Measurements from ENCODE around the gene RBM22.

Gene RBM22

DNA sequence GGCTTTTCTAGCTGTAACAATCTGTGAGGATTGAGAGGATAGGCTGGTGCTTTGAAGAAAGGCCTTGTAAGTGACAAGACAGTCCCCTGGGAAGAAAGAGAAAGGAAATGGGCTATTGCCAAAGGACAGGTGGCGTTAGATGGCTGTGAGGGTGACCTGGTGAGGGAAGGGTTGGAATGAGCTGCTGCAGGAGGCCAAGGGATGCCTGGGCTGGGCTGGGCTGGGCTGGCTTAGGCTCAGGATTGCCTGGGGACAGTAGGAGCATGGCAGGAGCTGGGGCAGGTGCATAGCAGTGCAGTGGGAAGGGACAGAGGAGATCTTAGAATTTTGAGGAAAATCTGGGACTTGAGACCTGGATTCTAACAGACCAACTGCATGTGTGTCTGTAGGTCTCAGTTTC lies 49.5 kb downstream of the RBM22 start:
- ChIA-PET CTCF (interaction anchor here (0.9 to 14.0 kb wide), 2 partner anchors 57 to 90 kb away, joined by 3 to 149 read pairs; no protein-coding TSS in a partner anchor), POLR2A (no interaction called here)
- no peak for DNase-seq (ENCODE audit: extremely low spot score)
- TF ChIP-seq, protein P1, sequence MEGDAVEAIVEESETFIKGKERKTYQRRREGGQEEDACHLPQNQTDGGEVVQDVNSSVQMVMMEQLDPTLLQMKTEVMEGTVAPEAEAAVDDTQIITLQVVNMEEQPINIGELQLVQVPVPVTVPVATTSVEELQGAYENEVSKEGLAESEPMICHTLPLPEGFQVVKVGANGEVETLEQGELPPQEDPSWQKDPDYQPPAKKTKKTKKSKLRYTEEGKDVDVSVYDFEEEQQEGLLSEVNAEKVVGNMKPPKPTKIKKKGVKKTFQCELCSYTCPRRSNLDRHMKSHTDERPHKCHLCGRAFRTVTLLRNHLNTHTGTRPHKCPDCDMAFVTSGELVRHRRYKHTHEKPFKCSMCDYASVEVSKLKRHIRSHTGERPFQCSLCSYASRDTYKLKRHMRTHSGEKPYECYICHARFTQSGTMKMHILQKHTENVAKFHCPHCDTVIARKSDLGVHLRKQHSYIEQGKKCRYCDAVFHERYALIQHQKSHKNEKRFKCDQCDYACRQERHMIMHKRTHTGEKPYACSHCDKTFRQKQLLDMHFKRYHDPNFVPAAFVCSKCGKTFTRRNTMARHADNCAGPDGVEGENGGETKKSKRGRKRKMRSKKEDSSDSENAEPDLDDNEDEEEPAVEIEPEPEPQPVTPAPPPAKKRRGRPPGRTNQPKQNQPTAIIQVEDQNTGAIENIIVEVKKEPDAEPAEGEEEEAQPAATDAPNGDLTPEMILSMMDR (IDR thresholded peaks at IDR 0.05; ENCODE audit: control extremely low read depth, extremely low read depth, low read depth, missing control alignments) = no peak

DNA sequence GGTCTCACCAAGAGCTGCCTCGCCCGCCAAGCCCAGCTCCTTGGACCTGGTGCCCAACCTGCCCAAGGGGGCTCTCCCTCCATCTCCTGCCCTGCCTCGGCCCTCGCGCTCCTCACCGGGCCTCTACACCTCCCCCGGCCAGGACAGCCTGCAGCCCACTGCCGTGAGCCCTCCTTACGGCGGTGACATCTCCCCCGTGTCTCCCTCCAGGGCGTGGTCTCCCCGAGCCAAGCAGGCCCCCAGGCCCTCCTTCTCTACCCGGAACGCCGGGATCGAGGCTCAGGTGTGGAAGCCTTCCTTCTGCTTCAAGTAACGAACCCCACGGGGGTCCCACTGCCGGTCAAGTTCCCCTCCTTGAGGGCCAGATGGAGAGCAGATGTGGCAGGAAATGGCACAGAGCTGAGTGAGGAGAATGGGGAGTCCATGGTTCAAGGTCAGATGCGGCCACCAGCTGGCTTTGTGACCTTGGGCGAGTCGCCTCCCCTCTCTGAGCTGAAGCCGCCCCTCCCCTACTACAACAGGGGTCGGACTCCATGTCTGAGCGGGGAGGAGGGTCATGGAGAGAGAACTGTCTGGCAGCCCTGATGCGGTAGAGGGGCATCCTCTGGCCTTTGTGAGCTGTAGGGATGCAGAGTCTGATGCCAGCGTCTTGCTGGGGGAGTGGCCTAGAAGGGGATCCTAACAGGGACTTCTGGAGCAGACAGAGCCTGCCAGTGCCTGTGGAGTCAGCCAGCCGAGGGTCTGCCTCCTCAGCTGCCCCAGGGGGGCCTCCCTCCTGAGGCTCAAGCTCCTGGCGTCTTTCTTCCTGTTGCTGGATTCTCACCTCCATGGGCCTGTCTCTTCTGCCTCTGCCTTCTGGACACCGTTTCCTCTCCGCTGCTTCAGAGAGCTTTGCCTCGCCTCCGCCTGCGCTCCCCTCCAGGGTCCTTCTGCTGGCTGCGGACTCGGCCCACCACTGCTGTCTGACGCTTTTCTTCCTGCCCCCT lies 50.5 kb downstream of the RBM22 start:
- CTCF ChIA-PET = interaction anchor here (1.1 kb wide), 1 partner anchor 88 kb away, joined by 5 read pairs; no protein-coding TSS in a partner anchor

DNA sequence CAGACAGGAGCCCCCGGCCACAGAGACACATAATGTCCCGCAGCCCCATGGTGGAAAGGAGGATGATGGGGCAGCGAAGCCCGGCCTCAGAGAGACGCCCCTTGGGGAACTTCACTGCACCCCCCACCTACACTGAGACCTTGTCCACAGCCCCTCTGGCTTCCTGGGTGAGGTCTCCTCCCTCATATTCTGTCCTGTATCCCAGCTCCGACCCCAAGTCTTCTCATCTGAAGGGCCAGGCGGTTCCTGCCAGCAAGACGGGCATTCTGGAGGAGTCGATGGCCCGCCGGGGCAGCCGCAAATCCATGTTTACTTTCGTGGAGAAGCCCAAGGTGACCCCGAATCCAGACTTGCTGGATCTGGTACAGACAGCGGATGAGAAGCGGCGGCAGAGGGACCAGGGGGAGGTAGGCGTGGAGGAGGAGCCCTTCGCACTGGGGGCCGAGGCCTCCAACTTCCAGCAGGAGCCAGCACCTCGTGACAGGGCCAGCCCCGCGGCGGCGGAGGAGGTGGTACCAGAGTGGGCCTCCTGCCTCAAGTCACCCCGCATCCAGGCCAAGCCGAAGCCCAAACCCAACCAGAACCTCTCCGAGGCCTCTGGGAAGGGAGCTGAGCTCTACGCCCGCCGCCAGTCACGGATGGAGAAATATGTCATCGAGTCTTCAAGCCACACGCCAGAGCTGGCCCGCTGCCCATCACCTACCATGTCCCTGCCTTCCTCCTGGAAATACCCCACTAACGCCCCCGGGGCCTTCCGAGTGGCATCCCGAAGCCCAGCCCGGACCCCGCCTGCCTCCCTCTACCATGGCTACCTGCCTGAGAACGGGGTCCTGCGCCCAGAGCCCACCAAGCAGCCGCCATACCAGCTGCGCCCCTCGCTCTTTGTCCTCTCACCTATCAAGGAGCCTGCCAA lies 51.5 kb downstream of the RBM22 start:
- CTCF ChIA-PET = interaction anchor here (1.1 to 1.7 kb wide), 3 partner anchors 13 to 89 kb away, joined by 3 to 6 read pairs (median 5); no protein-coding TSS in a partner anchor
- POLR2A ChIA-PET = no interaction called here
- no peak for DNase-seq (ENCODE audit: extremely low spot score)

More for the DNA sequence above, 50.5 kb downstream of the RBM22 start:
- POLR2A ChIA-PET = no interaction called here
- TF ChIP-seq, protein P1 (IDR thresholded peaks at IDR 0.05; ENCODE audit: control extremely low read depth, extremely low read depth, low read depth, missing control alignments) = no peak
- no peak for DNase-seq (ENCODE audit: extremely low spot score)

DNA sequence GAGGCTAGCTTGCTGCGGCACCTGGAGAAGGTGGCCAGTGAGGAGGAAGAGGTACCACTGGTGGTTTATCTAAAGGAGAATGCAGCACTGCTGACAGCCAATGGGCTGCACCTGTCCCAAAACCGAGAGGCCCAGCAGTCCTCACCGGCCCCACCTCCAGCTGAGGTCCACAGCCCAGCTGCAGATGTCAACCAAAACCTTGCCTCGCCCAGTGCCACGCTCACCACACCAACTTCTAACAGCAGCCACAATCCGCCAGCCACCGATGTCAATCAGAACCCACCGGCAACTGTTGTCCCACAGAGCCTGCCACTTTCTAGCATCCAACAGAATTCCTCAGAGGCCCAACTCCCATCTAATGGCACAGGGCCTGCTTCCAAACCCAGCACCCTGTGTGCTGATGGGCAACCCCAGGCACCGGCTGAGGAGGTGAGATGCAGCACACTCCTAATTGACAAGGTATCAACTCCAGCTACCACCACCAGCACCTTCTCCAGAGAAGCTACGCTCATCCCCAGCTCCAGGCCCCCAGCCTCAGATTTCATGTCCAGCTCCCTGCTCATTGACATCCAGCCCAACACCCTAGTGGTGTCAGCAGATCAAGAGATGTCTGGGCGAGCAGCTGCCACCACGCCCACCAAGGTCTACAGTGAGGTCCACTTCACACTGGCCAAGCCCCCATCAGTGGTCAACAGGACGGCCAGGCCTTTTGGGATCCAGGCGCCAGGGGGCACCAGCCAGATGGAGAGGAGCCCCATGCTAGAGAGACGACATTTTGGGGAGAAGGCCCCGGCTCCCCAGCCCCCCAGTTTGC lies 52.4 kb downstream of the RBM22 start:
- ChIA-PET POLR2A (no interaction called here), CTCF (interaction anchor here (1.3 to 1.7 kb wide), 3 partner anchors 13 to 203 kb away, joined by 3 to 6 read pairs (median 3); no protein-coding TSS in a partner anchor)
- DNase-seq (ENCODE audit: extremely low spot score) = no peak
- TF ChIP-seq, protein P1 (IDR thresholded peaks at IDR 0.05; ENCODE audit: control extremely low read depth, extremely low read depth, low read depth, missing control alignments) = no peak

More for the DNA sequence above, 51.5 kb downstream of the RBM22 start:
- TF ChIP-seq, protein P1 (IDR thresholded peaks at IDR 0.05; ENCODE audit: control extremely low read depth, extremely low read depth, low read depth, missing control alignments) = no peak

DNA sequence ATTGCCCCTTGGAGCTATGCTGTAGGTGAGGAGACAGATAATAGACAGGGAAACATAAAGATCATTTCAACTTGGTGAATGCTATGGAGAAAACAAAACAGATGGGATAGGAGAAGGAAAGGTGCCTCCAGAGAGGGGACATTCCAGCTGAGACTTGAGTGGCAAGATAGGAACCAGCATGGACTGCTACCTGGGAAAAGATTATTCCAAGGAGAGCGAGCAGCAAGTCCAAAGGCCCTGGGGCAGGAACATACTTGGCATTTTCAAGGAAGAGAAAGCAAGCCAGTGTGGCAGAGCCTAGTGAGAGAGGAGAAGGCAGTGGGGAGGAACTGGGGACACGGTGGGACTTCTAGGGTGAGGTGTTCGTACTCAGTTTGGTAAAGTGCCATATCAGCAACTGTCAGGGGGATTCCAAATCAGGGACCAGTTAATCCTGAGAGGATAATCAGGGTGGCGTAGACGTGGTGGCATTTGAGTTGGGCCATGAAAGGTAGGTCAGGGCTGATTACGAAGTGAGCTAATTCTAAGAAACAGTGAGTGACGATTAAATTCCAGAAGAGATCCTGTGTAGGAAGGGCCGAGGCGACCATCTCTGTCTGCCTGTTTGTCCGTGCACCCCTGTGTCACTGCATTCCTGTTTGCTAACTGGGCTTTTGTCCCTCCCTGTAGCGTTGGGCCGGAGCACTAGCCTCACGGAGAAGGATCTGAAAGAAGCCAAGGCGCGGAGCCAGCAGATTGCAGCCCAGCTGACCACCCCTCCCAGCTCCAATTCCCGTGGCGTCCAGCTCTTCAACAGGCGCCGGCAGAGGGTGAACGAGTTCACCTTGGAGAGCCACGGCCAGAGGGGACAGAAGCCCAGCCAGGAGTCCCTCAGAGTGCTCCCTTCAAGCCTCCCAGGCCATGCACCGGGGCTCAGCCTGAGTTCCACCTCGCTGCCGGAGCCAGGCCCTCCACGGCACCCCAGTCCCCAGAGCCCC lies 53.3 kb downstream of the RBM22 start:
- ChIA-PET POLR2A (no interaction called here), CTCF (interaction anchor here (1.0 to 1.7 kb wide), 4 partner anchors 8 to 204 kb away, joined by 3 to 6 read pairs (median 4); no protein-coding TSS in a partner anchor)

More for the DNA sequence above, 53.3 kb downstream of the RBM22 start:
- TF ChIP-seq, protein P1 (IDR thresholded peaks at IDR 0.05; ENCODE audit: control extremely low read depth, extremely low read depth, low read depth, missing control alignments) = no peak
- DNase-seq (ENCODE audit: extremely low spot score) = no peak
